GM12892 (cell line): ENCODE measurements around the gene RASGRP4.

Experiments
- POLR2A ChIP-seq: IDR thresholded peaks from 2 replicates; pipeline ENCODE4 v1.6.1; 2011; ENCODE audit warnings: low read depth, low read length, control low read depth
- POLR2AphosphoS5 ChIP-seq: IDR thresholded peaks from 2 replicates; pipeline ENCODE4 v1.6.1; 2011; ENCODE audit warnings: low read depth, low read length, control low read depth

- TF ChIP-seq POLR2A (no peak), POLR2AphosphoS5 (no peak)
Measured at GRCh38 chr19:38441657-38442348, 15.8 kb upstream of the RASGRP4 start.
